Stimulated activated CD4-positive, alpha-beta T cell treated with anti-CD3 and anti-CD28 coated beads, Interleukin-15, amount 100 ng/mL, for 24 hours (primary cell): ENCODE measurements around the gene ADGRE1.
A peak's percentile ranks its signal among the peaks of the same experiment; 100 is the strongest.

Experiments used
- DNase-seq: peaks from one replicate; pipeline ENCODE4 v3.0.0-alpha.2; 2020

The ADGRE1 gene

GRCh38 chr19:6876748-6877147 lies 10.6 kb upstream of the ADGRE1 start:
- DNase-seq = no peak

- no peak for DNase-seq
Measured at GRCh38 chr19:6877766-6878165, 9.6 kb upstream of the ADGRE1 start.

GRCh38 chr19:6886277-6886897 lies 992 bp upstream of the ADGRE1 start:
- no peak for DNase-seq

DNA sequence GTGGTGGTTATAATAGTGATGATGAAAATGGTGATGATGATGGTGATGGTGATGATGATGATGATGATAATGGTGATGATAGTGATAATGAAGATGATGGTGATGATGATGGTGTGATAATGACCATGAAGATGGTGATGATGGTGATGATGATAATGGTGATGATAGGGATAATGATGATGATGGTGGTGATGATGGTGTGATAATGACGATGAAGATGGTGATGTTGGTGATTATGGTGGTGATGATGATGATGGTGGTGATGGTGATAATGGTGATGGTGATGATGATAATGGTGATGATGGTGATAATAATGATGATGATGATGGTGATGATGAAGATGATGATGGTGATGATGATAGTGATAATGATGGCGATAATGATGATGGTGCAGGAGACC lies 1.6 kb downstream of the ADGRE1 start:
- DNase-seq = no peak

DNA sequence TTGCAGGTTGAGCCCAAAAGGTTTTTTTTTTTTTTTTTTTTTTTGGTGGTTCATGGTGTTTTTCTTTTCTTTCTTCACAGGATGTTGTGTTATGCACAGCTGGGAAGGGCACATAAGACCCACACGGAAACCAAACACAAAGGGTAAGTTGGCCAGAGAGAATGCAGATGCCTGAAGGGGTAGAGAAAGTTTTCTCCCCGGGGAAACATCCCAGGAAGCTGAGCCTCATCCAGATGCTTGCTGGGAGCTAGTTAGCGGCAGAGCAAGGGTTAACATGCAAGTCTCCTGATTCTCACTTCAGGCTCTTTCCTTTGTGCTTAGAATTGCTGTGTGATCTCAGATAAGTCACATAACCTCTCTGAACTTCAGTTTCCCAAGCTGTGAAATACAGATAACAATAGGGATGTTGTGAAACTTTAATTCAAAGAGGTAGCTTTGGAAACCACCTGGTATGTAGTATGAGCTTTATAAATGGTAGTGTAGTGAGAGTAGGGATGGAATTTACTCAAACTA lies 3.1 kb downstream of the ADGRE1 start:
- no peak for DNase-seq

DNA sequence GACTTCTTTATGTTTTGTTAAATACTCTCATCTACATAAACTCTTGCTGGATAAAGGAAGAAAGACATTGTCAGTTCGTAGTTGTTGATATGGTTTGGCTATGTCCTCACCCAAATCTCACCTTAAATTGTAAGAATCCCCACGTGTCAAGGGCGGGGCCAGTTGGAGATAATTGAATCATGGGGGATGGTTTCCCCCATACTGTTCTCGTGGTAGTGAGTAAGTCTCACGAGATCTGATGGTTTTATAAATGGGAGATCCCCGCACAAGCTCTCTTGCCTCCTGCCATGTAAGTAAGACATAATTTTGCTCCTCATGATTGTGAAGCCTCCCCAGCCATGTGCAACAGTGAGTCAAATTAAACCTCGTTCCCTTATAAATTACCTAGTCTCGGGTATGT lies 3.6 kb downstream of the ADGRE1 start:
- peak; percentile 64 for DNase-seq

DNA sequence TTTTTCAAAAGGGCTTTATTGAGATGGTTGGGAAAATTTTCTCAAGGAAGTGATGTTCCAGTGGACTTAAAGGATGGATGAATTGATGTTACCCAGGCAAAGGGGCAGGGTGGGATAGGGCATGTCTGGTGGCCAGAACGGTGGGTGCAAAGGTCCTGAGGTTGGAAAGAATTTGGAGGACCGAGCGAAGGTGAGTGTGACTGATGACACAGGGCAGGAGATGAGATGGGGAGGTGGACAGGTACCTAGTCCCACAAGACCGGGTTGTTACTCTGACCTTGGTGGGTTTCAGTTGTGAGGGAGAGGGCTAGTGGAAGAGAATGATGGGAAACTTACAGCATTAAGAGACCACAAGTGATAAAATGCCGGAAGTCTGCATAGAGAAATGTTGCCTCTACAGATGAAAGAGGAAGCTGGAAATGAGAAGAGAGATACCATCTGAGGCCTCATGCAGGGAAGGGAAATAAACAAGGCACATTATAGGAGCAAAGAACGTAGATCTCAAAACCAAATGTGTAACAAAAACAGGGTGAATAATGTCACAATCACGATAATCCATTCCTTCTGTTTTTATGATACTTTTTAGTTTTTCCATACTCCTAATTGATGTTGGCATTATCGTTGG lies 4.5 kb downstream of the ADGRE1 start:
- DNase-seq = no peak

DNA sequence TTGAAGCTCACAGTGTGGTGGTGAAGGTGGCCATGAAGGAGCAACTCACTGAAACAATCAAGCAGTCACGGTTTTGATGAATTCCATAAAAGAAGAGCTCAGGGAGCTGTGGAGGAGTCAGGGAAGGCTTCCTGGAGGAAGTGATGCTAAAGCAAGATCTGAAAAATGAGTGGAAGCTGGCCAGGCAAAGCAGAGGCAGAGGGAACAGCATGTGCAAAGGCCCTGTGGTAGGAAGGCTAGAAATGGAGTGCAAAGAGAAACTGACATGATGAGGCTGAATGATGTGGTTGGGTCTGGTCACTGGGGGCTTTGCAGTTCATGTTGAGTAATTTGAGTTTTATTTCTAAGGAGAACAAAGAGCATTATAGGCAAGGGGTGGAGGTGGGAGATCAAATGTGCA lies 6.9 kb downstream of the ADGRE1 start:
- no peak for DNase-seq

GRCh38 chr19:6903446-6903845 lies 16.1 kb downstream of the ADGRE1 start:
- no peak for DNase-seq

- DNase-seq = no peak
Measured at GRCh38 chr19:6906559-6907060, 19.2 kb downstream of the ADGRE1 start.

DNA sequence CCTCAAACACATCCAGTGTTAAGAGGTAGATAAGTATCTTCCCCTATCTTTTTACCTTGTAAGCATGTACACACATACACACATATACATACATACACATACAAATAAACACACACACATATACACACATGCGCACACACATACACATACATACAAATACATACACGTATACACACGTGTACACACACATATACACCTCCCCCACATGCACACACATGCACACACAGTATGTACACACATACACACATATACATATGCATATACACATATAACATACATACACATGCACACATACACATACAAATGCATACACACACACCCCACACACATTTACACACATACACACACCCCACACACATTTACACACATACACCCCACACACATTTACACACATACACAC lies 24.1 kb downstream of the ADGRE1 start:
- no peak for DNase-seq

DNA sequence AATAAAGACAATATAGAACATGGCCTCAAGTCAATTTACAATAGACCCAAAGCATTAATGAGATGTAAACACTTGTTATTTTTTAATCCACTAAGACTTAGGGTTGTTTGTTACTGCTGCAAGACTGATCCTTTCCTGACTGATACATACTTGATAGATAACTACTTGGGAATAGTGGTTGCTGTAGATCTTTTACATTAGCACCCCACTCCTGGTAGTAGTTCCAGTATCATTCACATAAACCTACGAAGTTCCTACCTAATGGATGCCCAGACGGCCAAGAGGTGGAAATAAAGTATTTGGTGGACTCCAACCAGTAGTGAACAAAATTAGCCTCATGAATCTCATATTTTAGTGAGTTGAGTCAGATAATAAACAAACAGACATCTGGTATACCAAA lies 26.9 kb downstream of the ADGRE1 start:
- DNase-seq = no peak

DNA sequence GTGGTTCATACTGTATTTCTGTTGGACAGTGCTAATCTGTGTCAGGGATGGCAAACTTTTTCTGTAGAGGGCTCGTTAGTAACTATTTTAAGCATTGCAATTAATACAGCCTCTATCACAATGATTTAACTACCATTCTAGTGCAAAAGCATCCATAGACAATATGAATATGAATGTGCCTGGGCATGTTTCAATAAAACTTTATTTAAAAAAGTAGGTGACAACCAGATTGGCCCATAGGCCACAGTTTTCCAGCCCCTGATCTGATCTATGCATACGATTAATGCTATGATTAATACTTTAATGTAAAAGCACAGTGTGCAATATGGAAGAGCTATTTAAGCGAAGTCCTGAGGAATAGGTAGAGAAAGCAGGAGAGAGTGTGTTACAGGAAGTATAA lies 29.6 kb downstream of the ADGRE1 start:
- no peak for DNase-seq

- DNase-seq = no peak
Measured at GRCh38 chr19:6925386-6925785, 38.0 kb downstream of the ADGRE1 start.

DNA sequence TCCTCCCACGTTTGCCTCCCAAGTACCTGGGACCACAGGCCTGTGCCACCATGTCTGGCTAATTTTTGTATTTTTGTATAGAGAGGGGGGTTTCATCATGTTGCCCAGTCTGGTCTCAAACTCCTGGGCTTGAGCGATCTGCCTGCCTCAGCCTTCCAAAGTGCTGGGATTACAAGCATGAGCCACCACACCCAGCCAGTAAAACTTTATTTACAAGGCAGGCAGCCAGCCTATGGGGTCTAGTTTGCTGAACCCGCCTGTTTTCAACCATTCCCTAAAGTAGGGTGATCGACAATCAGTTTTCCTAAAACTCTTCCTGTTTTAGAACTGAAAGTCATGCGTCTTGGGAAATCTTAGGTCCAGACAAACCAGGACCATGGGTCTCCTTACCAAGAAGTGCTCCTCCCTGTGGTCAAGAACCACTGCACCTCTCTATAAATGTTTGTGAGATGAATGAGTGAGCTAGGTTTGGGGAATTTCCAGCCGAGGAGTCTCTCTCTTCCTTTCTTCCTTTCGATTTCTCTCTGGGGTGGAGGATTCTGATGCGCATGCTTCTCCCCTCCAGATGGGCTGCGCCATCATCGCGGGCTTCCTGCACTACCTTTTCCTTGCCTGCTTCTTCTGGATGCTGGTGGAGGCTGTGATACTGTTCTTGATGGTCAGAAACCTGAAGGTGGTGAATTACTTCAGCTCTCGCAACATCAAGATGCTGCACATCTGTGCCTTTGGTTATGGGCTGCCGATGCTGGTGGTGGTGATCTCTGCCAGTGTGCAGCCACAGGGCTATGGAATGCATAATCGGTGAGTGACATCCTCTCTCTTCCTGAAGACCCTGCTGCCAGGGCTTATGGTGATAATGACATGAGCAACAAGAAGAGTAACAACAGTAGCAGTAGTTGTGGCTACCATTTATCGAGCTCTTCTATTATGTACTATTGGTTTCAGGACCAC lies 38.7 kb downstream of the ADGRE1 start:
- DNase-seq = peak; percentile 49

DNA sequence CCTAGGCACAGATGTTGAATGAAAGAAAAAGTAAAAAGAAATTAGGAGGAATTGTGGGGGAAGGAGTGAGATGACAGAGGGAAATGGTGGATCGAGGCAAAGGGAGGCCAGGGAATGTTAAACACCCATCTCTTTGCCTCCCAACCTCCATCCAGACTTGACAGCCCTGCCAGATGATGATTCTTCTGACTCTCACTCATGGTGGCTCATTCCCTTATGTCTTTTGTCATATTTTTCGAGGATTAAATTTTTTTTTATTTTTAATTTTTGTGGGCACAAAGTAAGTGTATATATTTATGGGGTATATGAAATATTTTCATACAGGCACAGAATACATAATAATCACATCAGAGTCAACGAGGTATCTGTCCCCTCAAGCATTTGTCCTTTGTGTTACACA lies 42.8 kb downstream of the ADGRE1 start:
- DNase-seq = no peak

DNA sequence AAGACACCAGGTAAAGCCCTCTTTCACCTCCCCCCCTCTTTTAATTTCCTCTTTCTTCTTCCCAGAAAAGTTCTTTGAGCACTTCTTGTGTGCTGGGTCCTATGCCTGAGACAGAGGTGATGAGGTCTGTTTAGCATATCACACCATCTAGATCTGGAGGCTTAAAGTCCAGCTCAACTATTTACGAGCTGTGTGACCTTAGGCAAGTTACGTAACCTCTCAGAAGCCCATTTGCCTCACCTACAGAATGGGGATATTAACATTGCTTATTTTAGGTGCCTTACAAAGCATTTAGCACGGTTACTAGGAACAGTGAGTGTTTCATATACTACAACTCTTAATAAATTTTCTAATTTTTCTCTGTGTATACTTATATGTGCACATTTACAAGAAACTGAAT lies 47.7 kb downstream of the ADGRE1 start:
- DNase-seq = no peak

DNA sequence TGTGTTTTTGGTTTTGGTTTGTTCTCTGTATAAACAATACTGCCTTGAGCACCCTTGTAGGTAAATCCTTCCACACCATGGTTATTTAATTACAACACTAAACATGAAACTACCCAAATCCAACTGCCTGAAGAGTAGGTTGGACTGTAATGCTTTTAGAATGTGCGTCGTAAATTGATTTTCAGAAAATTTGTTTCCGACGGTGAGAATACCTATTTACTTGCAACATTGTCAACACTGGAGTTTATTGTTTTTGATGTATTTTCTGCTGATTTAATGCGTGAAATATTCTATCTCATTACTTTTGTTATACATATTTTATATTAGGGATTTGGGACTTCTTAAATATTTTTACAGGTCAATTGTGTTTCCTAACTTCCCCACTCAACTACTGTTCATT lies 48.2 kb downstream of the ADGRE1 start:
- no peak for DNase-seq

DNA sequence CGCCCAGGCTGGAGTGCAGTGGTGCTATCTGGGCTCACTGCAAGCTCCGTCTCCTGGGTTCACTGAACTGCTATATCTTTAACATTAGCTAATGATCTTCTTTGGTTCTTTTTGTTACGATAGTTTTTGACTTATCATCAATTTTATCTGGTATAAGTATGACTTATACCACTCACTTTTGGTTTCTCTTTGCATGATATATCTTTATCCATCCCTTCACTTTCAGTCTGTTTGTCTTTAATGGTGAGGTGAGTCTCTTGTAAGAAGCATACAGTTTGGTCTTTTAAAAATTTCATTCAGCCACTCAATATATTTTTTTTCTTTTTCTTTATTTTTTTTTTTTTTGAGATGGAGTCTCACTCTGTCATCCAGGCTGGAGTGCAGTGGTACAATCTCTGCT lies 58.4 kb downstream of the ADGRE1 start:
- no peak for DNase-seq

DNA sequence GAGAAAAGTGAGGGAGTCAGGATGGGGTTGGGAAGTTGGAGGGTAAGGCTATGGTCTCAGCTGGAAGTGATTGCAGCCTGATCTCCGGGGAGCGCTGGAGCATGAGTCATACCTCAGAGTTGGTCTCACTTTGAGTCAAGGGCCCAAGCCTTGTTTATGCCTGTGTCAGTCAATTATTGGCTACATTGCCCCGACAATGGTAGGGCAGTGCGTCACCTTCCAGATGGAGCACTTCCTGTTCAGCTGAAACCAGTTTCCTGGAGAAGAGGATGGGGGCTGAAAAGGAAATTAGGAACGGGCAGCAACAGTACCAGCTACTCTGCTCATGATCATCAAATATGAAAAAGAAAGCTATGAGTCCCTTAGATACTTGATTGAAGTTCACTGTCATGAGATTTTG lies 60.4 kb downstream of the ADGRE1 start:
- peak; percentile 76 for DNase-seq

DNA sequence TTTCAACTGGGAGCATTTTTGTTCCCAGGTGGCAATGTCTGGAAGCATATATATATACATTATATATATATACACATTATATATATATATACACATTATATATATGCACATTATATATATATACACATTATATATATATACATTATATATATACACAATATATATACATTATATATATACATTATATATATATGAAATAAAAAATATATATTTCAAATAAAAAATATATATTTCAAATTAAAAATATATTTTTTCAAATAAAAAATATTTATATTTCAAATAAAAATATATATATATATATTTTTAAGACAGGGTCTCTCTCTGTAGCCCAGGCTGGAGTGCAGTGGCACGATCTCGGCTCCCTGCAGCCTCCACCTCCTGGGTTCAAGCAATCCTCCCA lies 61.5 kb downstream of the ADGRE1 start:
- no peak for DNase-seq

DNA sequence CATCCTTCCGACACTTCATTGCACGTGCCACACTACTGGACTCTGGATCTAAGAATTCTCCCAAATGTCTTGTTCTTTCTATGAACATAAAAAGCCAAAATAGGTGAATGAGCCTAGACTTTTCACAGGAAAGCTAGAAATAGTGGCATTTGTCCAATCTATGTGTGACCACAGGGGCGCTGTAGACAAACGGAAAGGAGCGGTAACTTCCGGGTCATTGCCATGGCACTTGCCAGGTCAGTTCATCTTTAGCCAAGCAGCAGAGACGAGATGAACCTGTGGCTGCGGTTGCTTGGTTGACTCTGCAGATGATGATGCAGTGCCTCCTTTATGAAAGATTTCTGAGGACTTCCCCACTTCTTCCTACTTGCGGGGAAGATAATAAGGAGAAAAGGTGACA lies 65.6 kb downstream of the ADGRE1 start:
- DNase-seq = no peak

- DNase-seq = no peak
Measured at GRCh38 chr19:6955082-6955481, 67.7 kb downstream of the ADGRE1 start.

DNA sequence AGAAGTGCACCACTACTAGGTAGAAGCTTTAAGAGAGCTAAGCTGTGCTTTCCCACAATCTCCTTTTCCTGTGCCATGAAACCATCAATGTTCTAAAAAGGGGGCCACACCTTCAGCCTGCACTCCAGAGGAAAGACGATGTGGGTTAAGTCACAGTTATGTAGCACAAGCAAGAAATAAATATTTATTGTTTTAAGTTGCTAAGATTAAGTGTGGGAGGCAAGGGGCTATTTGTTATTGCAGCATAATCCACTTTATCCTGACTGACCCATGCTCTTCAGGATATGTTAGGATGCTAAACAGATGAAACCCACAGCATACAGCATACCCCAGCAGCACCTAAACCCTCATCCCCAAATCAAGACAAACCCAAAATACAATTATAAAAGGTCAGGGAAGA lies 69.2 kb downstream of the ADGRE1 start:
- no peak for DNase-seq
